GM12878 (cell line): ENCODE measurements around the gene TMEM86B. TPM values are rescaled to one million over a fixed set of nuclear protein-coding genes. Genes with fewer than 3 reads are reported as not detected.

Source experiments
- BCL3 ChIP-seq: IDR thresholded peaks from 2 replicates; pipeline ENCODE4 v1.6.1; 2011; ENCODE audit warnings: borderline replicate concordance, low read depth, mild to moderate bottlenecking, moderate library complexity, low read length; ENCODE audit not compliant: insufficient read depth, poor library complexity, severe bottlenecking
- CEBPB ChIP-seq, 2 experiments: fragments of 150-350 bp in 1 of 2; IDR thresholded peaks; 2 replicates each; pipeline ENCODE4 v1.6.1; 2012 to 2014; ENCODE audit warnings: low read depth in 2 of 2, low read length in 2 of 2, borderline replicate concordance in 1 of 2, inconsistent platforms in 1 of 2
- CEBPZ ChIP-seq: fragments of 150-350 bp; IDR thresholded peaks from 2 replicates; pipeline ENCODE4 v1.6.1; 2016; ENCODE audit warnings: low read depth, low read length
- CREB1 ChIP-seq: IDR thresholded peaks from 2 replicates; pipeline ENCODE4 v1.6.1; 2012; ENCODE audit warnings: low read depth, mild to moderate bottlenecking, inconsistent platforms
- HDAC2 ChIP-seq: fragments of 200-600 bp; sonication (generic); IDR thresholded peaks from 2 replicates; pipeline ENCODE4 v1.6.1; 2017
- JUND ChIP-seq: IDR thresholded peaks from 2 replicates; pipeline ENCODE4 v1.6.1; 2012; ENCODE audit warnings: low read depth, mild to moderate bottlenecking, low read length, improper control_type of control experiment, moderate library complexity
- MTA3 ChIP-seq: IDR thresholded peaks from 2 replicates; pipeline ENCODE4 v1.6.1; 2012; ENCODE audit warnings: low read length, inconsistent platforms, borderline replicate concordance
- NR2F1 ChIP-seq: fragments of 450-650 bp; conservative IDR thresholded peaks from 2 replicates; pipeline ENCODE4 v1.6.1; 2017; ENCODE audit warnings: mild to moderate bottlenecking
- PKNOX1 ChIP-seq: fragments of 450-650 bp; IDR thresholded peaks from 2 replicates; pipeline ENCODE4 v1.6.1; 2016; ENCODE audit warnings: mild to moderate bottlenecking
- POU2F2 ChIP-seq: IDR thresholded peaks from 3 replicates; pipeline ENCODE4 v1.6.1; 2011; ENCODE audit warnings: low read depth, mild to moderate bottlenecking, low read length, borderline replicate concordance
- SMARCA5 ChIP-seq: fragments of 450-650 bp; IDR thresholded peaks from 2 replicates; pipeline ENCODE4 v1.6.1; 2017; ENCODE audit warnings: mild to moderate bottlenecking
- SRF ChIP-seq, 2 experiments: IDR thresholded peaks; 2 replicates each; pipeline ENCODE4 v1.6.1; 2011; ENCODE audit warnings: low read depth in 2 of 2, low read length in 2 of 2, mild to moderate bottlenecking in 1 of 2, moderate library complexity in 1 of 2
- TAF1 ChIP-seq: IDR thresholded peaks from 2 replicates; pipeline ENCODE4 v1.6.1; 2011; ENCODE audit warnings: mild to moderate bottlenecking, low read depth, low read length, borderline replicate concordance
- ZNF24 ChIP-seq: fragments of 450-650 bp; IDR thresholded peaks from 2 replicates; pipeline ENCODE4 v1.6.1; 2017; ENCODE audit warnings: antibody characterized with exemption, mild to moderate bottlenecking
- ZNF592 ChIP-seq: fragments of 450-650 bp; IDR thresholded peaks from 2 replicates; pipeline ENCODE4 v1.6.1; 2017; ENCODE audit warnings: mild to moderate bottlenecking, moderate library complexity
- ZNF622 ChIP-seq: fragments of 450-650 bp; IDR thresholded peaks from 2 replicates; pipeline ENCODE4 v1.6.1; 2017; ENCODE audit warnings: mild to moderate bottlenecking, inconsistent platforms
- ZZZ3 ChIP-seq: IDR thresholded peaks from 2 replicates; pipeline ENCODE4 v1.6.1; 2011; ENCODE audit warnings: low read depth; ENCODE audit not compliant: control insufficient read depth, insufficient read length
- polyA plus RNA-seq, 11 experiments: library from polyadenylated mRNA; depleted of rRNA in 4 of 11; unstranded in 6 of 11; stranded (reverse) in 5 of 11; fragments of >200 nt; fragmentation: Nextera tagmentation in 4 of 11; fragmentation: Illumina TruSeq in 1 of 11; extraction: Ambion mirVana in 4 of 11; extraction: Trizol in 1 of 11; gene quantifications; 1 replicate in 1 of 11; 2 replicates in 10 of 11; pipeline versions ENCODE4 v1.2.1 to v1.2.3, GENCODE V29; 2011 to 2016; ENCODE audit warnings: inconsistent platforms in 2 of 11, missing spikeins in 2 of 11, low read depth in 1 of 11
- total RNA-seq, 4 experiments: library from RNA; depleted of rRNA in 3 of 4; stranded (reverse); fragments of >200 nt in 3 of 4; fragmentation: Illumina TruSeq in 1 of 4; extraction: Trizol in 1 of 4; gene quantifications; 2 replicates each; pipeline versions ENCODE4 v1.2.1 to v1.2.3, GENCODE V29; 2013 to 2021
- TF ChIP-seq, protein P1 (sequence below): fragments of 450-650 bp; IDR thresholded peaks from 2 replicates; pipeline ENCODE4 v1.6.1; 2014; ENCODE audit warnings: mild to moderate bottlenecking

The TMEM86B gene
- total and polyA plus RNA-seq, 10 of the 15 experiments (the other 5 are each of a cell fraction or from before 2014, with no cell fraction given) = 0.26 to 10.6 (median 1.8) TPM

GRCh38 chr19:55258828-55259539 lies 30.4 kb upstream of the TMEM86B start, which contains the start of gene PPP6R1 (continued):
- 0 out of 2 replicates have a peak, but pooled peaks have one; percentile 32 for TF ChIP-seq ZNF592
- no peak for TF ChIP-seq ZZZ3
- TF ChIP-seq SRF (IDR thresholded peaks at IDR 0.05; ENCODE audit: low read depth in 2 of 2, low read length in 2 of 2) = peak in 1 of 2 experiments; percentile 66; a peak in 1 of 4 replicates
- TF ChIP-seq CREB1 = peak; percentile 65
- TF ChIP-seq CEBPB (IDR thresholded peaks at IDR 0.05; ENCODE audit: borderline replicate concordance in 1 of 2, low read depth in 2 of 2, low read length in 2 of 2) = peak in 1 of 2 experiments; percentile 24; a peak in 1 of 4 replicates
- no peak for TF ChIP-seq JUND
- TF ChIP-seq HDAC2 = no peak; the same call in 1 of the 2 replicates
- TF ChIP-seq CEBPZ = no peak; the same call in 1 of the 2 replicates
- TF ChIP-seq SMARCA5 = no peak; the same call in 1 of the 2 replicates
- peak; percentile 83 for TF ChIP-seq POU2F2
- peak; percentile 55 for TF ChIP-seq NR2F1
- TF ChIP-seq MTA3 = no peak; the same call in 1 of the 2 replicates
- no peak for TF ChIP-seq ZNF622
- no peak for TF ChIP-seq BCL3
- TF ChIP-seq, protein P1, sequence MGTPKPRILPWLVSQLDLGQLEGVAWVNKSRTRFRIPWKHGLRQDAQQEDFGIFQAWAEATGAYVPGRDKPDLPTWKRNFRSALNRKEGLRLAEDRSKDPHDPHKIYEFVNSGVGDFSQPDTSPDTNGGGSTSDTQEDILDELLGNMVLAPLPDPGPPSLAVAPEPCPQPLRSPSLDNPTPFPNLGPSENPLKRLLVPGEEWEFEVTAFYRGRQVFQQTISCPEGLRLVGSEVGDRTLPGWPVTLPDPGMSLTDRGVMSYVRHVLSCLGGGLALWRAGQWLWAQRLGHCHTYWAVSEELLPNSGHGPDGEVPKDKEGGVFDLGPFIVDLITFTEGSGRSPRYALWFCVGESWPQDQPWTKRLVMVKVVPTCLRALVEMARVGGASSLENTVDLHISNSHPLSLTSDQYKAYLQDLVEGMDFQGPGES = 0 out of 2 replicates have a peak, but pooled peaks have one; percentile 12
- TF ChIP-seq ZNF24 = no peak
- TF ChIP-seq PKNOX1 = peak; percentile 71
- TF ChIP-seq TAF1 = peak; percentile 97
